Measurements from ENCODE around the gene ZBTB21.

Gene ZBTB21

DNA sequence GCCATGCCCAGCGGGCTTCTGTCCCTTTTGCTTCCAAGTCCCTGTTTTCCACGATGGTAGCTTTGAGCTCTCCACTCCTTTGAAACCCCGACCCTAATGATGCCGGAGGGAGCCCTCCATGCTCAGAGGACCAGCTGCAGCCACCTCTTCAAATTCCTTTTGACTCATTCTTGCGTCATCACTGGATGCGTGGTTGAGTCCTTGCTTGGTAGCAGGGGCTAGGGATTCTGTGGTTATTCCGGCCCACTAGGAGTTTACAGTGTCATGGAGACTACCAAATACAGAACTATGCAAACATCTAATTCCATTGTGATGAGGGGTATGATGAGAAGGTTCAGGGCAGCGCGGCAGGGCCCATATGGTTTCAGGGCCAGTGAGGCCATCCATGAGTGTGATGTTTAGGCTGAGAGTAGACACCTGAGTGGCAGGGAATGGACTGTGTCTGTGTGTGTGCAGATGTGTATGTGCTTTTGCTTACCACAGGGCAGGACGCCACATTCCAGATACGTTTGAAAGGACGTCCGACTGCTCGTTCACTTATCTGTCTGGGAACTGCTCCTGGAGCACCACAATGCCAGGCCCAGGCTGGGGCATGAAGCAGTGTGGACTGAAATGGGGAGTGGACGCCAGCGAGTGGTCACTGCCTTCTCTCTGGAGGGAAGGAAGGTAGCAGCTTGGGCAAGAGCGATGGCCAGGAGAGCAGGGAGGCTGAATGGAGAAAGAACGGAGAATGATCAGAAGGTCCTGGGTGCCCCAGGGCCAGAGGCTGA lies 30.4 kb upstream of the ZBTB21 start:
- DNase-seq = no peak

DNA sequence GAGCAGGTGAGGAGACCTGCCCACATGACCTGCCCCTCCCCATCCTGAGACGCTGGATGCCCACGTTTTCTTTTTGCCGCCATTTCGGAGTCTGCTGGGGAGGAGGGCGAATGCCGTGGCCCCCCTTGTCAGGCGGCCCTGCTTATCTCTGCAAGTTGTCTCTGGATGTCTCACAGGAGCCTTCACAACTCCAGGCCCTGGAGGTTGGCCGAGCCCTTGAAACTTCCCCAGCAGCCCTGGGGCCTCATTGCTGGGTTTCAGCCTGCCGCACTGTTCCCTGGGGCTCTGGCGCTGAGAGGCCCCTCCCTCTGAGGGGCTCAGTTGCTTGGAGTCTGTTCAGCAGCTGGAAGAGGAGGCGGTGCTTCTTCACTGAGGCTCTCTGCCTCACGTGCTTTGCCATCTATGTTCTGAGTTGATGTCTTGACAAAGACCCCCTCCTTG lies 29.8 kb upstream of the ZBTB21 start:
- no peak for DNase-seq

- DNase-seq = no peak
Measured at GRCh38 chr21:42039470-42039901, 29.3 kb upstream of the ZBTB21 start.

- no peak for DNase-seq
Measured at GRCh38 chr21:42038826-42039425, 28.8 kb upstream of the ZBTB21 start.

DNA sequence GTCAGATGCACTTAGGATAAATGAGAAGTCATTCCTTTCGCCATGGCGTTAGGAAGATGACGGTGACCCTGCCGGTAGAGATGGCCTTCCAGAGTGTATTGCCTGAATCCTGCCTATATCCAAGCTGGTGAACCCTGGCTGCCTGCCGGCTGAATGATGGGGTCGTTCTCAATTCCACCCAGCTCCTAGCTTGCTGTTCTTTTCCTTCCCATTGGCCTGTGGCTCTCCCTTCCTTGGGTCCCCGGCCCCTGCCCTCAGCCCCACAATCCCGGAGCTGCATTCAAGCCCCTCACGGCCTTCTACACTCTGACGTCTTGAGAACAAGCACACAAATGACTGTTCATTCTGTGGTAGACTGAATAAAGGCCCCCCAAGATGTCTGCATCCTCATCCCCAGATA lies 28.2 kb upstream of the ZBTB21 start:
- no peak for DNase-seq

DNA sequence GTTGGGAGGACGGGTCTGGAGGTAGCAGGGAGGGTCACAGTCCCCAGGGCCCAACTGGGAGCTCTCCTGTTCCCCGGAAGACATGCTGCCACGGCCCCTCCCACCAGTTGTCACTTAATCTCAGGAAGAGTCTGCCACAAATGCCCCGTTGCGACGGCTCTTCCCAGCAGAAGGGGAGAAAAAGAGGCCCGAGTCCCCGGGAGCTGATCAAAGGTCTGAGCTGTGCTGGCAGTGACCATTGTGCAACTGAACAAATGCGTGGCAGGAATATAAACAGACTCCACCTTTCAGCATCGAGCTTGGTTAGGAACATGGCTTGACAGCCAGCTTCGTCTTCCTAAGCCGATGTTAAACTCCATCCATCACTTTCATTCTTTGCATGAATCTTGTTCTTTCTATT lies 27.8 kb upstream of the ZBTB21 start:
- DNase-seq = no peak

GRCh38 chr21:42037516-42037915 lies 27.4 kb upstream of the ZBTB21 start:
- no peak for DNase-seq

- no peak for DNase-seq
Measured at GRCh38 chr21:42036313-42036712, 26.2 kb upstream of the ZBTB21 start.

- DNase-seq = no peak
Measured at GRCh38 chr21:42032968-42033367, 22.8 kb upstream of the ZBTB21 start.

- DNase-seq = no peak
Measured at GRCh38 chr21:42032266-42032665, 22.1 kb upstream of the ZBTB21 start.

GRCh38 chr21:42031816-42032215 lies 21.7 kb upstream of the ZBTB21 start:
- no peak for DNase-seq

GRCh38 chr21:42031241-42031640 lies 21.1 kb upstream of the ZBTB21 start:
- no peak for DNase-seq

DNA sequence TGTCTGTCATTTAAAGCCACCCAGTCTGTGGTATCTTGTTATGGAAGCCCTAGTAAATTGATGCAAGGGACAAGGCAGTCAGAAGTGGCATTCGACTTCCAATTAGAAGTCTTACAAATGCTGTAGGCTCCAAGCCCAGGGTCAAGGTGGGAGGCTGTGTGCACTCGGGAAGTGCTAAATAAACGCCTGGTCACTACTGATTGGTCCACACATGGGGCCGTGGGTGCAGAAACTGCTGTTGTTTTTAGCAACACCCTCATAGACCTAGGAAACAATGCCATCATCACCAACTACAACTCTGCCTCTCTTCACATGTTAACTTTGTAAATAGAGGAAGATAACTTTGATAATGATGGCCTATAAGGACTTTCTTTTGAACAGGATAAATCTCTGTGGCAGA lies 20.2 kb upstream of the ZBTB21 start:
- DNase-seq = no peak

- DNase-seq = no peak
Measured at GRCh38 chr21:42028766-42029425, 18.7 kb upstream of the ZBTB21 start.

GRCh38 chr21:42027822-42028765 lies 17.9 kb upstream of the ZBTB21 start:
- DNase-seq = peak in 1 of 51 donors; percentile 40

DNA sequence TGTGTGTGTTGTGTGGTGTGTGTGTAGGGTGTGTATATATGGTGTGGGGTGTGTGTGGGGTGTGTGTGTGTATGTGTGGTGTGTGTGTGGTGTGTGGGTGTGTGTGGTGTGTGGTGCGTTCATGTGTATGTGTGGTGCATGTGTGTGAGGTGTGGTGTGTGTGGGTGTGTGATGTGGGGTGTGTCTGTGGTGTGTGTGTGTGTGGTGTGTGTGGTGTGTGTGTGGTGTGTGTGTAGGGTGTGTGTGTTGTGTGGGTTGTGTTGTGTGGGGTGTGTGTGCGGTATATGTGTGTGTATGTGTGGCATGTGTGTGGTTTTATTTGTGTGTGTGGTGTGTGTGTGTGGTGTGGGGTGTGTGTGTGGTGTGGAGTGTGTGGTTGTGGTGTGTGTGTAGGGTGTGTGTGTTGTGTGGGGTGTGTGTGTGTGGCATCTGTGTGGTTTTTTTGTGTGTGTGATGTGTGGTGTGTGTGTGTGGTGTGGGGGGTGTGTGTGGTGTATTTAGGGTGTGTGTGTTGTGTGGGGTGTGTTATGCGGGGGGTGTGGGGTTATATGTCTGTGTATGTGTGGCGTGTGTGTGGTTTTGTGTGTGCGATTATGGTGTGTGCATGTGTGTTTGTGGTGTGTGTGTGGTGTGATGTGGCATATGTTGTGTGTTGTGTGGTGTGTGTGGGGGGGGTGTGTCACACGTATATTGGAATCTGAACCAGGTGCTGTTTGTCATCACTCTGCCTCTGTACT lies 17.1 kb upstream of the ZBTB21 start:
- DNase-seq = no peak

- no peak for DNase-seq
Measured at GRCh38 chr21:42026082-42026435, 15.9 kb upstream of the ZBTB21 start.

- no peak for DNase-seq
Measured at GRCh38 chr21:42025376-42026081, 15.4 kb upstream of the ZBTB21 start.

DNA sequence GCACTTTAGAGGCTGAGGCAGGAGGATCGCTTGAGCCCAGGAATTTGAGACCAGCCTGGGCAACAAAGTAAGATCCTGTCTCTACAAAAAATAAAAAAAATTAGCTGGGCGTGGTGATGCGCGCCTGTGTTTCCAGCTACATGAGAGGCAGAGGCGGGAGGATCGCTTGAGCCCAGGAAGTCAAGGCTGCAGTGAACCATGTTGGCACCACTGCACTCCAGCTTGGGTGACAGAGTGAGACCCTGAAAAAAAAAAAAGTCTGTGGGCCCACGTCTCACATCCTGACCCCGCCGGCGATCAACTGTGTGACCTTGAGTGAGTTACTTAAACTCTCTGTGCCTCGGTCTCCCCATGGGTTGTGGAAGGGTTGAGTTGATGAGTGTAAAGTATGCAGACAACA lies 12.7 kb upstream of the ZBTB21 start:
- no peak for DNase-seq

DNA sequence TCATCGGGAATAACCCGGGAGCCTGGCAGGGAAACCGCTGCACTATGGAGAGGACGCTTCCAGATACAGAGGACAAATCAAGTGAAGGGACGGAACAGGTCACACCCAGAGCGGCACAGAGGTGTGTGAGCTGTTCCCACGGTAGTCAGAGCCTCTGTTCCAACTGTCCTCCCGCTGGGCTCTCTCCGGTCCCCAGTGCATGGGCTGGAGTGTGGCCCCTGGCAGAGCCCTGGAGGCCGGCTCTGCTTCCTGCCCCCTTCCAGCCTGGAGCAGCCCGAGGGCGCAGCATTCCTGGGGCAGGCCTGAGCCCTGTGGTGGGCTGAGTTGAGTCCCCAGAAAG lies 11.9 kb upstream of the ZBTB21 start:
- peak in 1 of 51 donors; percentile 53 for DNase-seq

Measured in hypothalamus (tissue), 51 donors.